ENCODE measurements around the gene TMEM132C. TPM values are rescaled to one million over a fixed set of nuclear protein-coding genes. Genes with fewer than 3 reads are reported as not detected.

Gene TMEM132C
- total RNA-seq, 2 donors from 2014 or later = not detected

DNA sequence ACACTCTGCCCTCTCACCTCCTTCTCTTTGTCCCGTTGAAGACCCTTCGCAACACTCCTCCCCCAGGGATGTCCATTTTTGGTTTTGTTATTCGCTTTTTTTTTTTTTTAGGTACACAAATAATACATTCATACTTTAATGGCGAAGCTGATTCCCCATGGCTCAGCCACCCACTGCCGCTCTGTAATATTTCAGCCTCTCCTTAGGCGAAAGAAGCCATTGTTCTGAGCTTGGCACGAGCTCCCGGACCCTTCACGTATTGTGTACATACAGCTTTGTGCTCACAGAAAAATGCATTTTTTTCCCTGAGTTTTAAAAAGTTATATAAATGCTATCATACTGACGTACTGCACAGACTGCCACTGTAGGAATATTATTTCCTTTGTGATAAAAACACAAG is 115.0 kb downstream of the TMEM132C start:
- H3K4me3 Mint-ChIP-seq = no peak overlapping the region
- H3K4me1 Mint-ChIP-seq = no peaks in the 10 kb centered on the region
- H3K27ac Mint-ChIP-seq = no peak overlapping the region
- ATAC-seq = no peak
- no peaks in the 10 kb centered on the region for H3K9me3 ChIP-seq (ENCODE audit: control insufficient read depth, low read length, poor library complexity, severe bottlenecking)
- DNase-seq = no peak
- H3K27me3 Mint-ChIP-seq = no peaks in the 10 kb centered on the region
- H3K36me3 Mint-ChIP-seq (ENCODE audit: low read depth) = no peaks in the 10 kb centered on the region

- no peak overlapping the region for H3K27ac Mint-ChIP-seq
- DNase-seq = no peak
- no peaks in the 10 kb centered on the region for H3K9me3 ChIP-seq (ENCODE audit: control insufficient read depth, low read length, poor library complexity, severe bottlenecking)
- no peak for ATAC-seq
- H3K4me3 Mint-ChIP-seq = no peak overlapping the region
- no peaks in the 10 kb centered on the region for H3K4me1 Mint-ChIP-seq
- no peaks in the 10 kb centered on the region for H3K27me3 Mint-ChIP-seq
- H3K36me3 Mint-ChIP-seq (ENCODE audit: low read depth) = no peaks in the 10 kb centered on the region
These were observed 116.0 kb downstream of the TMEM132C start for GRCh38 chr12:128382946-128383345.

GRCh38 chr12:128383357-128383937 is 116.5 kb downstream of the TMEM132C start:
- Mint-ChIP-seq H3K27me3 (no peaks in the 10 kb centered on the region), H3K4me3 (no peak overlapping the region), H3K4me1 (no peaks in the 10 kb centered on the region), H3K27ac (no peak overlapping the region), H3K36me3 (ENCODE audit: low read depth) (no peaks in the 10 kb centered on the region)
- H3K9me3 ChIP-seq (ENCODE audit: control insufficient read depth, low read length, poor library complexity, severe bottlenecking) = no peaks in the 10 kb centered on the region
- ATAC-seq = no peak
- DNase-seq = no peak

- DNase-seq (no peak), ATAC-seq (no peak)
- Mint-ChIP-seq H3K27me3 (no peaks in the 10 kb centered on the region), H3K4me1 (no peaks in the 10 kb centered on the region), H3K27ac (no peak overlapping the region), H3K4me3 (no peak overlapping the region), H3K36me3 (ENCODE audit: low read depth) (no peaks in the 10 kb centered on the region)
- no peaks in the 10 kb centered on the region for H3K9me3 ChIP-seq (ENCODE audit: control insufficient read depth, low read length, poor library complexity, severe bottlenecking)
These were observed 118.8 kb downstream of the TMEM132C start for GRCh38 chr12:128385736-128386135.

DNA sequence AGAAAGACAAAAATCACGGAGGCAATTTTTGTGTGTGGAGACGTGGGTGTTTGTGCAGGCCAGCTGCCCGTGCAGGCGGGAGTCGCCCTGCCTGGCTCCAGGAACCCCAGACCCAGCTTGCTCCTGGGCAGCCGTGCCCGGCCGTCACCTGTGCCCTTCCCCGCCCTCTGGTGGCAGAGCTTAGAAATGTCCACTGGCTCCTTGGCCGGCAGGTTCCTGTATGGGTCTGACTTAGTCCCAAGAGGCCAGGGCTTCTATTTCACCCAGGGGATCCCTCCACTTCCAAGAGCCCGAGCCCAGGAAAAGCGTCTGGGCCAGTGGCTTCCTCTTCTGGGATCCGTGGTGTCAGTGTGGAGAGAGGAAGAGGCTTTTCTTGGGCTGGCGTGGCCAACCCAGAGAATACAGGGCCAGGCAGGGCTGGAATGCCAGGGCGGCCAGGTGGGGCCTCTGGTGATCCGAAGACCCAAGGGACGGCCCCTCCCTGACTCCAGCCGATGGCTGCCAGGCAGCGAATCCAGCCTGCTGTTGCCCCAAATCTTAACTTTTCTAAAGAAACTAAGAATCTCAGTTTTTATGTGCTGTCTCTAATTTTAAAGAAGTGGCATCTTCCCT is 120.9 kb downstream of the TMEM132C start:
- no peaks in the 10 kb centered on the region for H3K27me3 Mint-ChIP-seq
- DNase-seq (no peak), ATAC-seq (no peak)
- no peak overlapping the region for H3K27ac Mint-ChIP-seq
- H3K4me1 Mint-ChIP-seq = no peaks in the 10 kb centered on the region
- H3K36me3 Mint-ChIP-seq (ENCODE audit: low read depth) = no peaks in the 10 kb centered on the region
- no peaks in the 10 kb centered on the region for H3K9me3 ChIP-seq (ENCODE audit: control insufficient read depth, low read length, poor library complexity, severe bottlenecking)
- no peak overlapping the region for H3K4me3 Mint-ChIP-seq

DNA sequence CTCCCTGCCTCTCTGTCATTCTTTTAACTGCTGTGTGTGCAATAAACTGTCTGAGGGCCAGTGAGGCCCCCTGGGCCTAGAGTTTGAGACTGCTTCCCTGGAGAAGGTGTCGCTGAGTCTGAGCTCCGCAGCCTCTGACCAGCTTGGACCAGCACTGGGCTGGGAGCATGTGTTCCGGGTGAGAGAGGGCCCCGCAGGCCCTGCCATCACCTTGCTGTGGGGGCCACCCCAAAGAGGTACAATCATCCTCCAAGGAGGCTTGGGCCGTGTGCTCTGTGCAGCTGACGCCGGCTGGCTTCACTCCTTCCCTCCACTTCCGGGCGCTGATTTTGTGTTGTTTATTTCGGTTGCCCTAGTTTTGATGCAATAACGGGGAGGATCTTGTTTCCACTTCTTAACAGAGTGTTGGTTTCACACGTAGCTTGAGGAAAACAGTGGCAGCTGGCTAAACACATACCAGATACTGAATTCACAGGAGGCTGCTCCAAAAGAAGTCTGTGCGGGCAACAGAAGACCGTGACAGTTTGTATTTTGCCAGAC is 121.6 kb downstream of the TMEM132C start:
- Mint-ChIP-seq H3K27ac (no peak overlapping the region), H3K4me1 (no peaks in the 10 kb centered on the region), H3K36me3 (ENCODE audit: low read depth) (no peaks in the 10 kb centered on the region), H3K27me3 (no peaks in the 10 kb centered on the region), H3K4me3 (no peak overlapping the region)
- DNase-seq (no peak), ATAC-seq (no peak)
- H3K9me3 ChIP-seq (ENCODE audit: control insufficient read depth, low read length, poor library complexity, severe bottlenecking) = no peaks in the 10 kb centered on the region

DNA sequence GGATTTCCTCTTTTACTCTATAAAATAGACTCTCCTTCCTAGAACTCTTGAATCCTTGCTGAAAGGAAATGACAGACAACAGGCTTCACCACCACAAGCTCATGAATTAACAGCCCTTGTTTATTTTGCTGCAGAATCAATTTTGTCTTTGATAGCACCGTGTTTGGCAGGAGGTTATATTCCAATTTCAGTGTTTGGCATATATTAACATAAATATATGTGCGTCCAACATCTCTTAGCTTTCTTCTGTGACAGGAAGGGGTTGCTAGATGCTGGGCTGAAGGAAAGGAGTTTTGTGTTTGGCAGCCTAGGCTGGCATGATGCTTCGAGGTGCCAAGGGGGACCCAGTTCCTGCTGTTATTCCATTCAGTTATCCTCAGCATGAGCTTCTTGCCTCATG is 126.4 kb downstream of the TMEM132C start:
- DNase-seq (no peak), ATAC-seq (no peak)
- H3K36me3 Mint-ChIP-seq (ENCODE audit: low read depth) = no peaks in the 10 kb centered on the region

GRCh38 chr12:128394137-128394536 is 127.2 kb downstream of the TMEM132C start:
- Mint-ChIP-seq H3K36me3 (ENCODE audit: low read depth) (no peaks in the 10 kb centered on the region), H3K4me1 (no peaks in the 10 kb centered on the region), H3K27me3 (no peaks in the 10 kb centered on the region), H3K27ac (no peak overlapping the region), H3K4me3 (no peak overlapping the region)
- H3K9me3 ChIP-seq (ENCODE audit: control insufficient read depth, low read length, poor library complexity, severe bottlenecking) = no peaks in the 10 kb centered on the region
- no peak for ATAC-seq
- no peak for DNase-seq

More for the DNA sequence above, 126.4 kb downstream of the TMEM132C start:
- no peaks in the 10 kb centered on the region for H3K9me3 ChIP-seq (ENCODE audit: control insufficient read depth, low read length, poor library complexity, severe bottlenecking)
- H3K27me3 Mint-ChIP-seq = no peaks in the 10 kb centered on the region
- H3K4me1 Mint-ChIP-seq = no peaks in the 10 kb centered on the region
- no peak overlapping the region for H3K4me3 Mint-ChIP-seq
- H3K27ac Mint-ChIP-seq = no peak overlapping the region

DNA sequence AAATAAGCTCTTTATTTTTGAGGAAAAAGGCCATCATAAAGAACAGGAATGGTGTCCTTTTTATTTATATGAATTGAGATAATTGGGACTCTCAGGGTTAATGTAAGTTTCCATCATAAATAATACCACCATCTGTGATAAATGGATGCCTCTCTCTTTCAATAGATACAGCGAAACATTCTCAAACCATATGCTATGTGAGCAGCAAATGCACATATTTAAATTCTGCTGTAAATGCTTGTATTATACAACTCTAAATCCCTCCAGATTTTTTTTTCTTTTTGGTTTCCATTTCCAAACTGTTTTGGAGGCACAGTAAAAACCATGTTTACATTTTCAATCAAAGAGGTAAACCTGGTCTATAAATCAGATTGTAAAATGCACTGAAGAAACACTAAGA is 132.3 kb downstream of the TMEM132C start:
- H3K4me3 Mint-ChIP-seq = no peak overlapping the region
- no peaks in the 10 kb centered on the region for H3K4me1 Mint-ChIP-seq
- no peaks in the 10 kb centered on the region for H3K27me3 Mint-ChIP-seq
- DNase-seq (no peak), ATAC-seq (no peak)
- H3K36me3 Mint-ChIP-seq (ENCODE audit: low read depth) = no peaks in the 10 kb centered on the region
- H3K9me3 ChIP-seq (ENCODE audit: control insufficient read depth, low read length, poor library complexity, severe bottlenecking) = no peaks in the 10 kb centered on the region
- H3K27ac Mint-ChIP-seq = no peak overlapping the region

DNA sequence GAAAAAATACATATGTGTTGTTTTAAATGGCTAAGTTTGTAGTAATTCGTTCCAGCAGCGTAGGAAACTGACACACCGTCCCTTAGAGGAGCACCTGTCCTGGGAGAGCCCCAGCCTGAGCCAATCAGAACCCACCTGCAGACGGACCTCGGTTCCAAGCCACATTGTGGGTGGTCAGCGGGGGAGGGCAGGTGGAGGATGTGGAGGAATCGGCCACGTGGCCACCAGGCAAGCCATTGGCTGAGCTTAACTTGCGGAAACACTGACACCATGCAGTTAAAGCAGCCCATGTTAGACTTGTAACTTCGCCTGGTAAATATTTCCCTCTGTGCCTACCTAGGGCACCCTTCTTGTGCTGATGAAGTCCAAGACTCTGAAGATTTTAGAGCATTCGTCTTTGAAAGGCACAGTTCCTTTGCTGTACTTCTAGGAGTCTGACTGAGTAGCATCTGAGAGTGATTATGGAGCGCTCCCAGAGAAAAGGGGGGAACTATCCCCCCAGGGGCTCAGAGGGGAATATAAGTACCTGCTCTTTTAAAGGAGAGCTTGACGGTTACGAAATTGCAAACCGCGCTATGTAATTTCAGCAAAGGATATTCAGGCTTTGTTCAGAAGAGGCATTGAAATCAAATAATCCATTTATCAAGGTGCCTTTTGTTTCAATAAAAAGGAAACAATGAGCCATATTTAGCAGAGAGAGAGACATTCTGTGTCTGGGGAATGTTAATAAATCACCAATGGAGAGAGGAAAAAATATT is 135.7 kb downstream of the TMEM132C start:
- Mint-ChIP-seq H3K27me3 (no peaks in the 10 kb centered on the region), H3K36me3 (ENCODE audit: low read depth) (no peaks in the 10 kb centered on the region), H3K4me3 (no peak overlapping the region)

DNA sequence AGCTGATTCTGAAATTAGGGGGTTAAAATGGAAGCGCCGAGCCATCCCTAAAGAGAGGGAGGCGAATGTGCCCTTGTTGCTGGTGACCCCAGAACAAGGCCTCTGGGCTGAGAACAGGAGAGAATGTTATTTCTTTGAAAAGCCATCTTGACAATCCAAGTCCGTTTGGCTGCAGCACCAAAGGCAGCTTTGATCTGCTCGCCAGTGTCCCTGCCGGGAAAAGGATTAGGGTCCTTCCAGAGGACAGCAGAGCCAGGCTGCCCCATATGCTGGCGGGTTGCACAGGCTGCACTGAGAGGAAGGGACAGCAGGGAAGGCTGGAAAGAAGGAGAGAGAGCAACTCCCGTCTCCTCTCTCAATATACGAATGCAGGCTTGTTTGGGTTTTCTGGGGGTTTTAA is 141.7 kb downstream of the TMEM132C start:
- no peak overlapping the region for H3K27ac Mint-ChIP-seq
- H3K9me3 ChIP-seq (ENCODE audit: control insufficient read depth, low read length, poor library complexity, severe bottlenecking) = no peaks in the 10 kb centered on the region
- H3K4me3 Mint-ChIP-seq = no peak overlapping the region
- ATAC-seq (no peak), DNase-seq (no peak)
- no peaks in the 10 kb centered on the region for H3K27me3 Mint-ChIP-seq
- no peaks in the 10 kb centered on the region for H3K4me1 Mint-ChIP-seq
- H3K36me3 Mint-ChIP-seq (ENCODE audit: low read depth) = no peaks in the 10 kb centered on the region

More for the DNA sequence above, 135.7 kb downstream of the TMEM132C start:
- Mint-ChIP-seq H3K4me1 (no peaks in the 10 kb centered on the region), H3K27ac (no peak overlapping the region)
- no peak for ATAC-seq
- no peak for DNase-seq
- H3K9me3 ChIP-seq (ENCODE audit: control insufficient read depth, low read length, poor library complexity, severe bottlenecking) = no peaks in the 10 kb centered on the region

- Mint-ChIP-seq H3K27ac (no peak overlapping the region), H3K4me3 (no peak overlapping the region), H3K4me1 (no peaks in the 10 kb centered on the region), H3K27me3 (no peaks in the 10 kb centered on the region), H3K36me3 (ENCODE audit: low read depth) (no peaks in the 10 kb centered on the region)
- DNase-seq = no peak
- H3K9me3 ChIP-seq (ENCODE audit: control insufficient read depth, low read length, poor library complexity, severe bottlenecking) = no peaks in the 10 kb centered on the region
- no peak for ATAC-seq
These were observed 148.1 kb downstream of the TMEM132C start for GRCh38 chr12:128415036-128415560.

DNA sequence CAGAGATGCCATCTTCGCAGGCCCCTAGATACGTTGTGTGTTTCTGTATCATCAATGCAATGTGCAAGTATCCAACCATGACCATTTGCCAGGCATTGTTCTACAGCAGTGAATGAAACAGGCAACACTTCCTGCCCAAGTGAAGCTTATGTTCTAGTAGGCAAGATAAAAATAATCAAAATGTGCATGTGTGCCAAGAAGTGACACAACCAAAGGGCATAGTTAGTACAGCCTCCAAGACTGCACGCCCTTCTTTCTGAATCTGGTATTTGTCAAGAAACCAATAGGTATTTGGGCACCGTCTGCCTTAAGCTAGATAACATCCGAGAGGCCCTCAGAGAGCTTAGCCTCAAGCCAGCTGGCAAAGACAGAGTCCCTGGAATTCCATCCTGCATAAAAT is 152.0 kb downstream of the TMEM132C start:
- H3K4me1 Mint-ChIP-seq = no peaks in the 10 kb centered on the region
- H3K36me3 Mint-ChIP-seq (ENCODE audit: low read depth) = no peaks in the 10 kb centered on the region
- DNase-seq (no peak), ATAC-seq (no peak)
- no peaks in the 10 kb centered on the region for H3K9me3 ChIP-seq (ENCODE audit: control insufficient read depth, low read length, poor library complexity, severe bottlenecking)
- H3K27me3 Mint-ChIP-seq = no peaks in the 10 kb centered on the region
- H3K4me3 Mint-ChIP-seq = no peak overlapping the region
- no peak overlapping the region for H3K27ac Mint-ChIP-seq

All from T-helper 17 cell (primary cell).